Aorta (tissue), 5 donors: ENCODE results near the gene ZFP36L2. TPM values are rescaled to one million over a fixed set of nuclear protein-coding genes. Genes with fewer than 3 reads are reported as not detected.

Experiments
- ATAC-seq: fragments of 200-7000 bp; cut with Tn5 transposase; one replicate; pipeline ENCODE4 v1.9.1; 2022; ENCODE audit warnings: moderate library complexity; ENCODE audit not compliant: low FRiP score
- DNase-seq, 2 donors: peaks; one replicate each; pipeline ENCODE4 v3.0.0-alpha.2; 2020
- H3K27ac ChIP-seq, 2 donors: one replicate each; pipeline ENCODE4 v1.5.1; 2013; ENCODE audit warnings: low read length in 2 of 2, mild to moderate bottlenecking in 2 of 2, moderate library complexity in 2 of 2, control low read depth in 1 of 2, inconsistent platforms in 1 of 2, low read depth in 1 of 2
- H3K27me3 ChIP-seq, 2 donors: one replicate each; pipeline ENCODE4 v1.6.1; 2013; ENCODE audit warnings: control low read depth in 1 of 2, low read length in 1 of 2, mild to moderate bottlenecking in 1 of 2, moderate library complexity in 1 of 2; ENCODE audit not compliant: insufficient read depth in 2 of 2, control insufficient read depth in 1 of 2
- H3K36me3 ChIP-seq, 2 donors: one replicate each; pipeline ENCODE4 v1.6.1; 2013; ENCODE audit warnings: control low read depth in 1 of 2, low read length in 1 of 2, mild to moderate bottlenecking in 1 of 2; ENCODE audit not compliant: insufficient read depth in 2 of 2, control insufficient read depth in 1 of 2
- H3K4me1 ChIP-seq, 2 donors: one replicate each; pipeline ENCODE4 v1.6.1; 2013; ENCODE audit warnings: low read length in 2 of 2, control low read depth in 1 of 2, mild to moderate bottlenecking in 1 of 2, moderate library complexity in 1 of 2; ENCODE audit not compliant: insufficient read depth in 2 of 2, control insufficient read depth in 1 of 2
- H3K4me3 ChIP-seq, 2 donors: one replicate each; pipeline ENCODE4 v1.5.1; 2013; ENCODE audit warnings: low read length in 2 of 2, control low read depth in 1 of 2, mild to moderate bottlenecking in 1 of 2
- H3K9me3 ChIP-seq: one replicate; pipeline ENCODE4 v1.6.1; 2013; ENCODE audit warnings: mild to moderate bottlenecking, low read length; ENCODE audit not compliant: control insufficient read depth
- WGBS, 2 donors: extraction: QIAGEN DNeasy Blood & Tissue Kit; methylation state at CpG; one replicate each; pipeline ENCODE4 v1.1.7; 2013; 5-methylcytosine and 5-hydroxymethylcytosine counted together
- intact Hi-C, 2 donors: fragments of 100-400 bp; cut with DNase I; formaldehyde crosslinking; loops; one replicate each; pipeline versions ENCODE4 v1.14.2 to v1.15.0; 2022
- polyA plus RNA-seq, 2 donors: library from polyadenylated mRNA; stranded (reverse); fragments of 200-250 nt; gene quantifications; one replicate each; pipeline ENCODE4 v1.2.3, GENCODE V29; 2013
- total RNA-seq, 2 donors: library from RNA; stranded (reverse); fragmentation: NEBNext Ultra II Directional; extraction: Animal tissue kit (Norgen Biotek cat#: 25700); gene quantifications; one replicate each; pipeline ENCODE4 v1.2.1, GENCODE V29; 2021
- donor health status: healthy with polysubstance abuse.
- donor health status: Bipolar disorder and iron deficiency.
- donor health status: DM: no; HTN: no; CAD: no.
- donor health status: DM: no; HTN: no; CAD: no.
- donor health status: DM: yes; HTN: yes; CAD: no.

The ZFP36L2 gene
- total and polyA plus RNA-seq, 4 donors = 71.9 to 231 (median 149) TPM

GRCh38 chr2:43258547-43259156, 32.2 kb upstream of the ZFP36L2 start:
- H3K27ac ChIP-seq = no peak overlapping the region
- H3K36me3 ChIP-seq = no peaks in the 10 kb centered on the region
- no peak for ATAC-seq
- no peaks in the 10 kb centered on the region for H3K9me3 ChIP-seq
- H3K27me3 ChIP-seq = no peaks in the 10 kb centered on the region
- H3K4me1 ChIP-seq = peaks cover 0 to 5% of the 10 kb centered on the region in 2 donors
- no peak overlapping the region for H3K4me3 ChIP-seq
- WGBS, 2 donors = 80% methylated on average over 2 of the region's 2 CpGs
- intact Hi-C loops = no loop called here
- DNase-seq = no peak

GRCh38 chr2:43255296-43255910, 29.0 kb upstream of the ZFP36L2 start:
- Histone ChIP-seq H3K27ac (no peak overlapping the region), H3K4me1 (peaks cover 0 to 5% of the 10 kb centered on the region in 2 donors), H3K9me3 (no peaks in the 10 kb centered on the region), H3K27me3 (no peaks in the 10 kb centered on the region), H3K36me3 (no peaks in the 10 kb centered on the region), H3K4me3 (no peak overlapping the region)
- 68 to 72% methylated on average over 8 of the region's 8 CpGs for WGBS, 2 donors
- intact Hi-C loops = no loop called here
- DNase-seq (no peak), ATAC-seq (no peak)

- WGBS, 2 donors = 83 to 86% methylated on average over 5 of the region's 5 CpGs
- Histone ChIP-seq H3K36me3 (no peaks in the 10 kb centered on the region), H3K27me3 (no peaks in the 10 kb centered on the region), H3K4me1 (peaks cover 0 to 5% of the 10 kb centered on the region in 2 donors), H3K9me3 (no peaks in the 10 kb centered on the region), H3K4me3 (no peak overlapping the region), H3K27ac (no peak overlapping the region)
- DNase-seq = no peak
- ATAC-seq = no peak
- intact Hi-C loops = no loop called here
These were observed 27.9 kb upstream of the ZFP36L2 start for GRCh38 chr2:43254331-43254730.

DNA sequence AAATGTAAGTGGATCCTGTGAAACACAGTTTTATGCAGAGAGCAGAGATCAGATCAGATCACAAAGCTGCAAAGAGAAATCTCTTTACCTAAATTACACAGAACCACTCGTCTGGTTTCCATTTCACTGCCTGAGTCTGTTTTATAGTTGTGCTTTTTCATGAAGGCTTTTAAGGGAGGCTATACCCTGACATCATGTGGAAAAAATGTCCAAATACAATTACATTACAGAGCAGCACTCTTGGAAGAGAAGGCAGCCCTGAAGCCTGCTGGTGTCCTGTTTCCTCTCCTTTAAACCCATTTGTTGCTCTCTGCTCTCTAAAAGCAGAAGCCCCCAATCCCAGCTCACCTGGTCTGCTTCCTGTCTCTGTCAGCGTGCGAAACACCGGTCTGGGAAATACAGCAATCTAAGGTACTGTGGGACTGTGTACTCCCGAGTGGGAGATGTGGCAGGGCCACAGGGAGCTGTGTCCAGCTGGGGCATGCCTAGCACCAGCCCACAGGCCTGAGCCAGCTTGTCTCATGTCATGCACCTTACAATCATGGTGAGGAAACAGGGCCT, 24.8 kb upstream of the ZFP36L2 start:
- H3K27ac ChIP-seq = peak overlapping the region; percentile 94 to 98
- no peaks in the 10 kb centered on the region for H3K36me3 ChIP-seq
- 6 to 7% methylated on average over 5 of the region's 5 CpGs for WGBS, 2 donors

GRCh38 chr2:43250015-43250414, 23.6 kb upstream of the ZFP36L2 start:
- Histone ChIP-seq H3K4me3 (no peak overlapping the region), H3K9me3 (no peaks in the 10 kb centered on the region), H3K36me3 (no peaks in the 10 kb centered on the region), H3K27me3 (no peaks in the 10 kb centered on the region), H3K4me1 (no peaks in the 10 kb centered on the region), H3K27ac (peak overlapping the region; percentile 50 to 56)
- intact Hi-C loops = no loop called here
- 97 to 99% methylated on average over 2 of the region's 2 CpGs for WGBS, 2 donors
- ATAC-seq = no peak
- DNase-seq = no peak

More for the DNA sequence above, 24.8 kb upstream of the ZFP36L2 start:
- Histone ChIP-seq H3K9me3 (no peaks in the 10 kb centered on the region), H3K4me1 (no peaks in the 10 kb centered on the region), H3K4me3 (no peak overlapping the region), H3K27me3 (no peaks in the 10 kb centered on the region)
- ATAC-seq (peak; percentile 90), DNase-seq (peak in 1 of 2 donors; percentile 79)
- intact Hi-C loops = no loop called here

DNA sequence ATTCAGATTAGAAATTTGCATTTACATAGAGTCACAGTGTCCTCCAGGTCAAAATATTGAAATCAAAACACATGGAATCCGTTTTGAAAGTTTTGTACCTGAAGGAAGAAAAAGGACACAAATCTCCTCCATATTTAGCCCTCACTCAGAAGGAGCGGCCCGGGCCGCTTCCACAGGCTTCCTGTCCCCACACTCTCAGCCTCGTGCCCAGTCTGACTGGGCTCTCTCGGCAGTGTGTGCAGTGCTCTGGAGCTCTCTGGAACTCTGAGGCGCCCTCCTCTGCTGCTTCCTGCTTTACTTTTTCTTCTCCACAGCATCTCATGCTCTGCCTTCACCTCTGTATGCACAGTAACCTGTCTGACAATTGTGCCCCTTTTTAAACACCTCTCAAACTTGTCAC, 22.2 kb upstream of the ZFP36L2 start:
- WGBS, 2 donors = 92 to 94% methylated on average over 7 of the region's 7 CpGs
- DNase-seq = no peak
- H3K27ac ChIP-seq = peak overlapping the region in 1 of 2 donors; percentile 15

GRCh38 chr2:43246641-43247040, 20.2 kb upstream of the ZFP36L2 start:
- no peak for ATAC-seq
- Histone ChIP-seq H3K4me1 (no peaks in the 10 kb centered on the region), H3K27me3 (no peaks in the 10 kb centered on the region), H3K36me3 (no peaks in the 10 kb centered on the region), H3K9me3 (no peaks in the 10 kb centered on the region), H3K27ac (peak overlapping the region in 1 of 2 donors; percentile 34), H3K4me3 (no peak overlapping the region)
- 59 to 70% methylated on average over 3 of the region's 3 CpGs for WGBS, 2 donors
- intact Hi-C loops = no loop called here
- DNase-seq = no peak

More for the DNA sequence above, 22.2 kb upstream of the ZFP36L2 start:
- H3K4me3 ChIP-seq = no peak overlapping the region
- no peaks in the 10 kb centered on the region for H3K27me3 ChIP-seq
- intact Hi-C loops = no loop called here
- H3K36me3 ChIP-seq = no peaks in the 10 kb centered on the region
- H3K4me1 ChIP-seq = no peaks in the 10 kb centered on the region
- ATAC-seq = no peak
- H3K9me3 ChIP-seq = no peaks in the 10 kb centered on the region

DNA sequence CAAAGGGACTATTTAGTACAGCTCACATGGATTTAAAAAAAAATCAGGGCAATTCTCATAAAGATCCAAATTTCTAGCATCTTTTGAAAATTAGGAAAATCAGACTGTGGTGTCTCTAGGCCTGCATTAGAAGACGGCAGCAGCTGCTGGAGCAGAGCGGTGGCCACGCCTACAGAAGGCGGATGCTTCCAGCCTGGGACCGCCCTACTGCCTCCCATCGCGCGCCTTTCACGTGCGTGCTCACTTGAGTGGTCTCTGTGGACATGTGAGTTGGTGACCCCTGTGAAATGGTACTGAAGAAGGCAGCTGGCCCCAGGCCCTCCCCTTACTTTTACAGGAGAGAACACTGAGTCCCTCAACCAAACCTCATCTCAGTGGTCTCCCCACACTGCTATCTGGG, 15.2 kb upstream of the ZFP36L2 start:
- intact Hi-C loops = no loop called here
- H3K9me3 ChIP-seq = no peaks in the 10 kb centered on the region
- DNase-seq = no peak
- no peak overlapping the region for H3K27ac ChIP-seq
- H3K27me3 ChIP-seq = no peaks in the 10 kb centered on the region
- 96 to 97% methylated on average over 10 of the region's 10 CpGs for WGBS, 2 donors
- no peak for ATAC-seq
- H3K36me3 ChIP-seq = no peaks in the 10 kb centered on the region
- no peaks in the 10 kb centered on the region for H3K4me1 ChIP-seq
- no peak overlapping the region for H3K4me3 ChIP-seq

DNA sequence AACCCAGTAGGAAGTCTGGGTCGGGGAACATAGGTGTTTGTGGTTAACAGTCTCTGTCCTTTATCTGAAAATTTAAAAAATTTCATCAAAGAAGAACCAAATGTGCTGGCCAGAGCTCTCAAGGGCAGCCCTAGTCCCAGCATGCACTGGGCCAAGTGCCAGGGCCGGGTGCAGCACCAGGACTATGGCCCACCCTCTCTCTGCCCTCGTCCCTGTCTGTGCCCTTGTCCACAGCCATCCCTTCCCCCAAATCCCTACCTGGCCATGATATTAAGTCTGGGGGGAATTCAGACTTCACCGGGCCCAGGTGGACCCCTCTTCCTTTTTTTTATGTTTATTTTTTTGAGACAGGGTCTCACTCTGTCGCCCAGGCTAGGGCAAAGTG, 14.4 kb upstream of the ZFP36L2 start:
- no peaks in the 10 kb centered on the region for H3K36me3 ChIP-seq
- H3K9me3 ChIP-seq = no peaks in the 10 kb centered on the region
- no peak for ATAC-seq
- H3K27ac ChIP-seq = no peak overlapping the region
- H3K27me3 ChIP-seq = no peaks in the 10 kb centered on the region
- 74 to 84% methylated on average over 5 of the region's 5 CpGs for WGBS, 2 donors
- H3K4me1 ChIP-seq = no peaks in the 10 kb centered on the region
- intact Hi-C loops = no loop called here
- no peak for DNase-seq
- H3K4me3 ChIP-seq = no peak overlapping the region
